Muscle layer of duodenum (tissue), 2 donors: ENCODE measurements around the gene OR2B3.

ENCODE experiments used
- H3K27ac ChIP-seq: one replicate; pipeline ENCODE4 v1.7.0; 2013; ENCODE audit warnings: mild to moderate bottlenecking, low read length
- H3K27me3 ChIP-seq: one replicate; pipeline ENCODE4 v1.7.0; 2013; ENCODE audit warnings: low read depth, mild to moderate bottlenecking, control low read depth, low read length
- H3K36me3 ChIP-seq, 2 donors: one replicate each; pipeline ENCODE4 v1.7.0; 2013; ENCODE audit warnings: low read length in 2 of 2, control low read depth in 1 of 2, mild to moderate bottlenecking in 1 of 2; ENCODE audit not compliant: insufficient read depth in 2 of 2, control insufficient read depth in 1 of 2
- H3K4me1 ChIP-seq, 2 donors: one replicate each; pipeline ENCODE4 v1.7.0; 2013; ENCODE audit warnings: low read length in 2 of 2, mild to moderate bottlenecking in 2 of 2, control low read depth in 1 of 2, moderate library complexity in 1 of 2; ENCODE audit not compliant: insufficient read depth in 2 of 2, control insufficient read depth in 1 of 2
- H3K4me3 ChIP-seq, 2 donors: one replicate each; pipeline ENCODE4 v1.7.0; 2013; ENCODE audit warnings: low read length in 2 of 2, low read depth in 1 of 2, mild to moderate bottlenecking in 1 of 2
- H3K9me3 ChIP-seq, 2 donors: one replicate each; pipeline ENCODE4 v1.7.0; 2013; ENCODE audit warnings: low read length in 2 of 2, control low read depth in 1 of 2, mild to moderate bottlenecking in 1 of 2; ENCODE audit not compliant: control insufficient read depth in 1 of 2
- donor health status: healthy.

The OR2B3 gene

DNA sequence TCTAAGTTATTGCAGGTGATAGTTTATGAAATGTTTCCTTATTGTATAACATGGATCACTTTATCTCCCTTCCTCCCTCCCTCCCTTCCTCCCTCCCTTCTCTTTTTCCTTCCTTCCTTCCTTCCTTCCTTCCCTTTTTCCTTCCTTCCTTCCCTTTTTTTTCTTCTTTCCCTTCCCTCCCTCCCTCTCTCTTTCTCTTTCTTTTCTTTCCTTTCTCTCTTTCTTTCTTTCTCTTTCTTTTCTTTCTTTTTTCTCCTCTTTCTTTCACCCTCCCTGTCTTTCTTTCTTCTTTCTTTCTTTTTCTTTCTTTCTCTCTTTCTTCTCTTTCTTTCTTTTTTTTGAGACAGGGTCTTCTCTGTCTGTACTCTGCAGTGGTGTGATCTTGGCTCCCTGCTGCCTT is 5.8 kb downstream of the OR2B3 start:
- Histone ChIP-seq H3K4me1 (no peaks in the 10 kb centered on the region), H3K36me3 (no peaks in the 10 kb centered on the region), H3K27me3 (no peaks in the 10 kb centered on the region), H3K27ac (no peak overlapping the region), H3K4me3 (no peak overlapping the region), H3K9me3 (no peaks in the 10 kb centered on the region)

- Histone ChIP-seq H3K36me3 (no peaks in the 10 kb centered on the region), H3K9me3 (no peaks in the 10 kb centered on the region), H3K27ac (no peak overlapping the region), H3K4me1 (no peaks in the 10 kb centered on the region), H3K4me3 (no peak overlapping the region), H3K27me3 (no peaks in the 10 kb centered on the region)
Measured at GRCh38 chr6:29079203-29079602, 7.9 kb downstream of the OR2B3 start.

- Histone ChIP-seq H3K36me3 (no peaks in the 10 kb centered on the region), H3K4me1 (no peaks in the 10 kb centered on the region), H3K27me3 (no peaks in the 10 kb centered on the region), H3K9me3 (no peaks in the 10 kb centered on the region), H3K27ac (no peak overlapping the region), H3K4me3 (no peak overlapping the region)
Measured at GRCh38 chr6:29071831-29072723, 15.0 kb downstream of the OR2B3 start.

- H3K27me3 ChIP-seq: no peaks in the 10 kb centered on the region
- H3K4me3 ChIP-seq: no peak overlapping the region
- H3K4me1 ChIP-seq: no peaks in the 10 kb centered on the region
Measured at GRCh38 chr6:29051680-29052079, 35.4 kb downstream of the OR2B3 start.

GRCh38 chr6:29045075-29045474 is 42.0 kb downstream of the OR2B3 start, which contains the start of gene OR2W1:
Gene OR2W1, minus strand, starts transcription at chr6:29045175. Its CDS starts 0 bp downstream, at chr6:29045175.
- peaks cover 5% of the 10 kb centered on the region for H3K27me3 ChIP-seq

More at GRCh38 chr6:29051680-29052079, 35.4 kb downstream of the OR2B3 start:
- Histone ChIP-seq H3K9me3 (peaks cover 0 to 12% of the 10 kb centered on the region in 2 donors), H3K36me3 (no peaks in the 10 kb centered on the region), H3K27ac (no peak overlapping the region)

More at GRCh38 chr6:29045075-29045474, 42.0 kb downstream of the OR2B3 start, which contains the start of gene OR2W1:
- Histone ChIP-seq H3K9me3 (no peaks in the 10 kb centered on the region), H3K4me1 (no peaks in the 10 kb centered on the region), H3K27ac (no peak within 1 kb of the TSS), H3K4me3 (no peak within 1 kb of the TSS), H3K36me3 (no peaks in the 10 kb centered on the region)
